ENCODE data around the gene PLA2G4A.

GRCh38 chr1:187010571-187011309 is 182.0 kb downstream of the PLA2G4A start:
- TF ChIP-seq CTCF (IDR thresholded peaks at IDR 0.05) (no peak), POLR2AphosphoS5 (IDR thresholded peaks at IDR 0.05) (no peak), POLR2A (IDR thresholded peaks at IDR 0.05; ENCODE audit: low read depth) (no peak), EP300 (IDR thresholded peaks at IDR 0.05) (no peak)
